Keratinocyte (primary cell): ENCODE measurements around the gene LRRC46. TPM values are rescaled to one million over a fixed set of nuclear protein-coding genes. Genes with fewer than 3 reads are reported as not detected.

Source experiments
- DNase-seq: peaks from one replicate; pipeline ENCODE4 v3.0.0-alpha.2; 2011; ENCODE audit warnings: low read depth, missing footprints, low spot score
- FAIRE-seq: peaks from 2 replicates; lab custom pipeline; 2011; peaks lifted over from hg19 to GRCh38; lab: Jason Lieb, UNC
- H2AFZ ChIP-seq: 2 replicates; pipeline ENCODE4 v1.6.0; 2012; ENCODE audit warnings: low read length, control low read depth, inconsistent platforms; ENCODE audit not compliant: control insufficient read depth
- H3K27ac ChIP-seq: 2 replicates; pipeline ENCODE4 v1.5.1; 2011; ENCODE audit warnings: low read length; ENCODE audit not compliant: control insufficient read depth, insufficient read depth
- H3K27me3 ChIP-seq: 3 replicates; pipeline ENCODE4 v1.6.0; 2011; ENCODE audit warnings: low read length; ENCODE audit not compliant: control insufficient read depth, insufficient read depth; ENCODE audit errors: extremely low read depth
- H3K36me3 ChIP-seq, 2 experiments: 2 replicates in 1 of 2; 3 replicates in 1 of 2; pipeline ENCODE4 v1.5.1; 2011; ENCODE audit warnings: low read length in 2 of 2, mild to moderate bottlenecking in 1 of 2; ENCODE audit not compliant: control insufficient read depth in 2 of 2, insufficient read depth in 2 of 2; ENCODE audit errors: extremely low read depth in 1 of 2
- H3K4me1 ChIP-seq: 3 replicates; pipeline ENCODE4 v1.5.1; 2011; ENCODE audit warnings: low read length; ENCODE audit not compliant: control insufficient read depth, insufficient read depth; ENCODE audit errors: extremely low read depth
- H3K4me2 ChIP-seq: 3 replicates; pipeline ENCODE4 v1.6.0; 2011; ENCODE audit warnings: low read depth, low read length; ENCODE audit not compliant: control insufficient read depth, insufficient read depth; ENCODE audit errors: extremely low read depth
- H3K4me3 ChIP-seq, 3 experiments: fragments of 200-600 bp in 1 of 3; sonication (generic) in 1 of 3; 2 replicates in 2 of 3; 3 replicates in 1 of 3; pipeline ENCODE4 v1.5.1; 2011 to 2016; ENCODE audit warnings: low read length in 3 of 3, mild to moderate bottlenecking in 3 of 3, control low read depth in 2 of 3, inconsistent platforms in 1 of 3, low read depth in 1 of 3, mixed read lengths in 1 of 3, mixed run types in 1 of 3, moderate library complexity in 1 of 3; ENCODE audit not compliant: control insufficient read depth in 2 of 3, insufficient read depth in 2 of 3; ENCODE audit errors: extremely low read depth in 1 of 3
- H3K79me2 ChIP-seq: 2 replicates; pipeline ENCODE4 v1.6.0; 2012; ENCODE audit warnings: low read length; ENCODE audit not compliant: control insufficient read depth, insufficient read depth
- H3K9ac ChIP-seq: 3 replicates; pipeline ENCODE4 v1.6.0; 2011; ENCODE audit warnings: low read length; ENCODE audit not compliant: control insufficient read depth, insufficient read depth; ENCODE audit errors: extremely low read depth
- H3K9me1 ChIP-seq: 3 replicates; pipeline ENCODE4 v1.6.0; 2011; ENCODE audit warnings: low read length; ENCODE audit not compliant: control insufficient read depth, insufficient read depth; ENCODE audit errors: extremely low read depth
- H3K9me3 ChIP-seq: 2 replicates; pipeline ENCODE4 v1.5.1; 2012; ENCODE audit warnings: low read depth, low read length; ENCODE audit not compliant: control insufficient read depth
- H4K20me1 ChIP-seq: 3 replicates; pipeline ENCODE4 v1.6.0; 2011; ENCODE audit warnings: low read length; ENCODE audit not compliant: control insufficient read depth, insufficient read depth; ENCODE audit errors: extremely low read depth
- EZH2 ChIP-seq: IDR thresholded peaks from one replicate; pipeline ENCODE4 v1.6.1; 2012; ENCODE audit warnings: inconsistent platforms, mild to moderate bottlenecking, low read length, moderate library complexity
- dilution Hi-C: fragments of 300-500 bp; cut with MboI; formaldehyde crosslinking; loops from one replicate; pipeline ENCODE4 v1.7.0; 2020; ENCODE audit warnings: low sequenced_read_pairs; ENCODE audit not compliant: extremely low pct_ligation_motif_present
- polyA plus RNA-seq, 5 experiments: library from polyadenylated mRNA; depleted of rRNA in 3 of 5; stranded (reverse) in 3 of 5; stranded (forward) in 1 of 5; unstranded in 1 of 5; fragments of >200 nt; gene quantifications; 1 replicate in 1 of 5; 2 replicates in 3 of 5; 3 replicates in 1 of 5; pipeline versions ENCODE4 v1.2.1 to v1.2.3, GENCODE V29; 2011 to 2012; ENCODE audit warnings: missing spikeins in 2 of 5, low read depth in 1 of 5, low replicate concordance in 1 of 5
- TF ChIP-seq, protein P1 (sequence below), 3 experiments: IDR thresholded peaks in 1 of 3; conservative IDR thresholded peaks in 1 of 3; optimal IDR thresholded peaks in 1 of 3; 2 replicates in 2 of 3; 3 replicates in 1 of 3; pipeline versions ENCODE3 to v1.5.1; 2011; ENCODE audit warnings: low read length in 3 of 3, mild to moderate bottlenecking in 3 of 3, moderate library complexity in 2 of 3, control low read depth in 1 of 3, inconsistent platforms in 1 of 3; ENCODE audit not compliant: insufficient read depth in 2 of 3; ENCODE audit errors: extremely low read depth in 1 of 3

LRRC46 gene
- polyA plus RNA-seq, 1 donor (not counting 4 experiments of a cell fraction or from before 2014, with no cell fraction given), result 0.43 TPM

DNA sequence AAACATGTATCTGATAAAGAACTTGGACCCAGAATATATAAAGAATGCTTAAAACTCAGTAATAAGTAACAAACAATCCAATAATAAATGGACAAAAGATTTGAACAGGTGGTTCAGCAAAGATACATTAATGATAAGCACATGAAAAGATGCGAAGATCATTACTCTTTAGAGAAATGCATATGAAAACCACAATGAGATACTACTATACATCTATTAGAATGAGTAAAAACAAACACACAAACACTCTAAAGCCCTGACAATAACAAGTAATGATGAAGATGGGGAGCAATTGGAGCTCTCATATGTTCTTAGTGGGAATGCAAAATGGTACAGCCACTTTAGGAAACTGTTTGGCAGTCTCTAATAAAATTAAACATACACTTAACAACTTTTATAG is 39.0 kb upstream of the LRRC46 start:
- H3K4me3 ChIP-seq, result no peak overlapping the region
- no peaks in the 10 kb centered on the region for H3K36me3 ChIP-seq
- no peaks in the 10 kb centered on the region for H4K20me1 ChIP-seq
- TF ChIP-seq EZH2, result no peak
- TF ChIP-seq, protein P1, sequence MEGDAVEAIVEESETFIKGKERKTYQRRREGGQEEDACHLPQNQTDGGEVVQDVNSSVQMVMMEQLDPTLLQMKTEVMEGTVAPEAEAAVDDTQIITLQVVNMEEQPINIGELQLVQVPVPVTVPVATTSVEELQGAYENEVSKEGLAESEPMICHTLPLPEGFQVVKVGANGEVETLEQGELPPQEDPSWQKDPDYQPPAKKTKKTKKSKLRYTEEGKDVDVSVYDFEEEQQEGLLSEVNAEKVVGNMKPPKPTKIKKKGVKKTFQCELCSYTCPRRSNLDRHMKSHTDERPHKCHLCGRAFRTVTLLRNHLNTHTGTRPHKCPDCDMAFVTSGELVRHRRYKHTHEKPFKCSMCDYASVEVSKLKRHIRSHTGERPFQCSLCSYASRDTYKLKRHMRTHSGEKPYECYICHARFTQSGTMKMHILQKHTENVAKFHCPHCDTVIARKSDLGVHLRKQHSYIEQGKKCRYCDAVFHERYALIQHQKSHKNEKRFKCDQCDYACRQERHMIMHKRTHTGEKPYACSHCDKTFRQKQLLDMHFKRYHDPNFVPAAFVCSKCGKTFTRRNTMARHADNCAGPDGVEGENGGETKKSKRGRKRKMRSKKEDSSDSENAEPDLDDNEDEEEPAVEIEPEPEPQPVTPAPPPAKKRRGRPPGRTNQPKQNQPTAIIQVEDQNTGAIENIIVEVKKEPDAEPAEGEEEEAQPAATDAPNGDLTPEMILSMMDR (optimal IDR thresholded peaks at IDR 0.05 in 1 of 3, IDR thresholded peaks at IDR 0.05 in 1 of 3, conservative IDR thresholded peaks at IDR 0.05 in 1 of 3; ENCODE audit: extremely low read depth in 1 of 3, insufficient read depth in 2 of 3, low read length in 3 of 3), result no peak
- H3K27ac ChIP-seq, result no peak overlapping the region
- H3K9me3 ChIP-seq, result no peaks in the 10 kb centered on the region
- H3K4me1 ChIP-seq, result no peaks in the 10 kb centered on the region
- H2AFZ ChIP-seq, result no peak overlapping the region
- dilution Hi-C loops, result no loop called here
- FAIRE-seq (no peak), DNase-seq (no peak)
- H3K27me3 ChIP-seq, result peaks cover 39% of the 10 kb centered on the region
- no peaks in the 10 kb centered on the region for H3K79me2 ChIP-seq
- no peaks in the 10 kb centered on the region for H3K9me1 ChIP-seq
- H3K4me2 ChIP-seq, result no peak overlapping the region
- no peak overlapping the region for H3K9ac ChIP-seq

DNA sequence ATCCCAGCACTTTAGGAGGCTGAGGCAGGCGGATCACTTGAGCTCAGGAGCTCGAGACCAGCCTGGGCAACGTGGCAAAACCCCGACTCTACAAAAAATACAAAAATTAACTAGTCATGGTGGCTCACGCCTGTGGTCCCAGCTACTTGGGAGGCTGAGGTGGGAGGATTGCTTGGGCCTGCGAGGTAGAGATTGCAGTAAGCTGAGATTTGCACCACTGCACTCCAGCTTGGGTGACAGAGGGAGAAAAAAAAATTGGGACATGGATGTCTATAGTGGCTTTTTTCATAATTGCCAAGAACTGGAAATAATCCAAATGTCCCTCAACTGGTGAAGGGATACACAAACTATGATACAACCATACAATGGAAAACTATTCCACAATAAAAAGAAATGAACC is 38.5 kb upstream of the LRRC46 start:
- H3K4me3 ChIP-seq, result no peak overlapping the region
- dilution Hi-C loops, result no loop called here
- no peaks in the 10 kb centered on the region for H3K9me3 ChIP-seq
- H3K36me3 ChIP-seq, result no peaks in the 10 kb centered on the region
- H2AFZ ChIP-seq, result no peak overlapping the region
- H3K4me1 ChIP-seq, result no peaks in the 10 kb centered on the region
- H4K20me1 ChIP-seq, result no peaks in the 10 kb centered on the region
- no peak overlapping the region for H3K27ac ChIP-seq
- no peak for TF ChIP-seq EZH2
- TF ChIP-seq, protein P1 (optimal IDR thresholded peaks at IDR 0.05 in 1 of 3, IDR thresholded peaks at IDR 0.05 in 1 of 3, conservative IDR thresholded peaks at IDR 0.05 in 1 of 3; ENCODE audit: extremely low read depth in 1 of 3, insufficient read depth in 2 of 3, low read length in 3 of 3), result no peak
- H3K4me2 ChIP-seq, result no peak overlapping the region
- DNase-seq, result no peak
- H3K9ac ChIP-seq, result no peak overlapping the region
- FAIRE-seq, result no peak
- H3K9me1 ChIP-seq, result no peaks in the 10 kb centered on the region
- no peaks in the 10 kb centered on the region for H3K79me2 ChIP-seq
- peaks cover 38% of the 10 kb centered on the region for H3K27me3 ChIP-seq
